Measurements from ENCODE around the gene PODNL1.
"Not testable (repeated sequence)": the region's sequence is repeated elsewhere in the genome, so short reads cannot be mapped to it uniquely, and the experiment has no call there.

Gene PODNL1

GRCh38 chr19:13972368-13973155, 34.3 kb upstream of the PODNL1 start:
- no peak for DNase-seq

GRCh38 chr19:13971868-13972267, 33.7 kb upstream of the PODNL1 start:
- not testable (repeated sequence) for DNase-seq

GRCh38 chr19:13969897-13970296, 31.7 kb upstream of the PODNL1 start:
- no peak for DNase-seq

- DNase-seq = no peak
Measured at GRCh38 chr19:13968999-13969398, 30.8 kb upstream of the PODNL1 start.

GRCh38 chr19:13968383-13968935, 30.2 kb upstream of the PODNL1 start:
- no peak for DNase-seq

GRCh38 chr19:13967206-13967605, 29.0 kb upstream of the PODNL1 start:
- not testable (repeated sequence) for DNase-seq

- DNase-seq = no peak
Measured at GRCh38 chr19:13966684-13967128, 28.5 kb upstream of the PODNL1 start.

GRCh38 chr19:13965926-13966683, 27.9 kb upstream of the PODNL1 start:
- DNase-seq = no peak

GRCh38 chr19:13965377-13965896, 27.2 kb upstream of the PODNL1 start:
- no peak for DNase-seq

- DNase-seq = no peak
Measured at GRCh38 chr19:13964776-13965175, 26.6 kb upstream of the PODNL1 start.

- no peak for DNase-seq
Measured at GRCh38 chr19:13963603-13964105, 25.4 kb upstream of the PODNL1 start.

- no peak for DNase-seq
Measured at GRCh38 chr19:13962699-13963602, 24.7 kb upstream of the PODNL1 start.

- DNase-seq = no peak
Measured at GRCh38 chr19:13961826-13962698, 23.8 kb upstream of the PODNL1 start.

GRCh38 chr19:13960863-13961784, 22.9 kb upstream of the PODNL1 start:
- DNase-seq = no peak

GRCh38 chr19:13959962-13960862, 22.0 kb upstream of the PODNL1 start:
- no peak for DNase-seq

- no peak for DNase-seq
Measured at GRCh38 chr19:13959141-13959961, 21.1 kb upstream of the PODNL1 start.

GRCh38 chr19:13958043-13958442, 19.8 kb upstream of the PODNL1 start:
- DNase-seq = no peak

- DNase-seq = no peak
Measured at GRCh38 chr19:13957051-13957450, 18.8 kb upstream of the PODNL1 start.

Data from stimulated activated CD4-positive, alpha-beta T cell treated with anti-CD3 and anti-CD28 coated beads, Interleukin-1b, Interleukin-23, amount 100 ng/mL, for 48 hours (primary cell).